Activated CD8-positive, alpha-beta memory T cell treated with anti-CD3 and anti-CD28 coated beads, Interleukin-2, amount 50 U/mL, for 24 hours (primary cell): ENCODE measurements around the gene TRMT1.

Experiments
- DNase-seq: peaks from one replicate; pipeline ENCODE4 v3.0.0-alpha.2; 2020; ENCODE audit errors: extremely low read depth

The TRMT1 gene

GRCh38 chr19:13102416-13102665 is 14.2 kb downstream of the TRMT1 start:
- no peak for DNase-seq

GRCh38 chr19:13101590-13102415 is 14.7 kb downstream of the TRMT1 start:
- DNase-seq: no peak

DNA sequence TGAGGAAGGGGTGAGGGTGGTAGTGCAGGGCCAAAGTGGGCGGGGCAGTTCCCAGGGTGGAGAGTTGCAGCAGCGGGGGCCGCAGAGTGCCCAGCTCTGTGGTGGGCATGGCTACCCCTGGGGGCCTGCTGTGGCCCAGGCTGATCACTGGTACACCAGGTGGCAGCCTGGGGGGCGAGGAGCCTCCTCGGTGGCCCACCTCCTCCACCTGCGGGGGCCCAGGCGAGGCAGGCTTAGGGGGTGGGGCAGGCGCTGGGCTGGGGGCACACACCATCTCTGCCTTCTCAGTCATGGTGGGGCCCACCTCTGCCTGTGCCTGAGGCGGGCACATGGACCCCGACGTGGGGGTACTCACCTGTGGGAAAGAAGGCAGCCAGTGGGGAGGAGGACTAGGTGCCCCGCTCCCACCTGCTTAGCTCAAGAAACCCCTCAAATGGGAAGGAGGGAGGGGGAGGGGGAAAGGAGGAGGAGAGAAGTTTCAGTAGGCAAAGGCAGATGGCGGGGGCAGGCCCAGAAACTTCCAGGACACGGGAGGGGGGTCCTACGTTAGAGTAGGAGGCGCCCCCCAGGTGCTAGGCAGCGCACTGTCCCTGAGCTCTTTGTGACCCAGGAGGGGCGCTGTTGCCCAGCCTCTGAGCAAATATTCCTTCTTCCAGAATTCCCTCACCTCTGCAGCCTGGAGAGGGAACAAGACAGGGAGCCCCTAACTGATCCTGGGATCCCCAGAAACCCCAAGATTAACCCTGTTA is 15.5 kb downstream of the TRMT1 start:
- no peak for DNase-seq

DNA sequence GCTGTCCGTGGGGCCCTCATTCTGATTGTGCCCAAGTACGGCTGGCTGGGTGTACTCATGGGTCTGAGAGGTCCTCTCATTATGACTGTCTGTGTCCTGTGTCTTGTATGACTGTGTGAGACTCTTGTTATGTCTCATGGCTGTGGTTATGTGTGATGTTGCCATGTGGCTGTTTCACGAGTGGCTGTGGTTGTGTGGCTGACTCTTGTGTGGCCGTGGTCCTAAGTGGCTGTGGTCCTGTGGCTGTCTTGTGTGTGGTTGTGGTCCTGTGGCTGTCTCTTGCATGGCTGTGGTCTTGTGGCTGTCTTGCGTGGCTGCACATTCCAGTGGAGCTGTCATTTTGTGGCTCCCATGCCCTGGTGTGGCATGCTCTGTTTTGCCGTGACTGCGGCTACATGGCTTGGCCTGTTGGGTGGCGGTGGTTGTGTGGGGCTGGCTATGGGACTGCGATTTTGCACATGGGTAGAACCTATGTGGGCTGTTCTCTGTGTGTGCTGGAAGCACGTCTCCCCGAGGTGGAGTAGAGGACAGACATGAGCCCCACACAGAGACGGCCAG is 16.4 kb downstream of the TRMT1 start:
- DNase-seq: peak; percentile 38

GRCh38 chr19:13099073-13099999 is 17.2 kb downstream of the TRMT1 start:
- no peak for DNase-seq

- no peak for DNase-seq
These were observed 18.1 kb downstream of the TRMT1 start for GRCh38 chr19:13098277-13099072.

DNA sequence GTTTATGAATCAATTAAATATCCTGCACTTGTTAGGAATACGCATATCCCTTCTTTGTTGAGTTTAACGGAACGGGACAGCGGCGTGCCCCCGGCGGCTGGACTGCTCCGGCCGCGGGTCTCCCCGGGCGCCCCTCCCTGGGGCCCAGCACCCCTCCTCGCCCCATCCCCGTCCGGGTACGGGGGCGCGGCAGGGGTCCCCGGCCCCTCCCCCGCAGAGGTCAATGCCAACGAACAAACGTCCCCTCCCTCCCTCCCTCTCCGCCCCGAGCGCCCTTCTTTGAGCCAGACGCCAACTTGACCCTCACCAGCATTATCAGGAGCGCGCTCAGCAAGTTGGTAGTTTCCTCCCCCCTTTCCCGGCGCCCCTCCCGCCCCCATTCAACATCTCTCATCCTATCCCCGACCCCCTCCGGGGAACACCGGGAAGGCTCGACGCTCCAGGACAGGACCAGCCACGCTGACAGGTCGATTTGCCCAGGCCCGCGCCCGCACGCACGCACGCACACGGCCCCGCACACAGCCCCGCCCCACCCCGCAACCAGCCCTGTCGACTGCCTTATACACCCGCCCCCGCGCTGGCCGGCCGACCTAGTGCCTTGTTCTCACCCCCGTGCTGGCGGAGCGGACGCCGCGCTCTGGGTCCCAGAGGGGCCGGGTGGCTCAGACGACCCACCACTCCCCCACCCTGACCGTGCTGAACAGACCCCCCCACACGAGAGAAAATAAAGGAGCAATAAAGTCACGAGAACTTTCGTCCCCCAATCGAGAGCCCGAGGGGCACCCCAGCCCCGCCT is 18.9 kb downstream of the TRMT1 start:
- no peak for DNase-seq

DNA sequence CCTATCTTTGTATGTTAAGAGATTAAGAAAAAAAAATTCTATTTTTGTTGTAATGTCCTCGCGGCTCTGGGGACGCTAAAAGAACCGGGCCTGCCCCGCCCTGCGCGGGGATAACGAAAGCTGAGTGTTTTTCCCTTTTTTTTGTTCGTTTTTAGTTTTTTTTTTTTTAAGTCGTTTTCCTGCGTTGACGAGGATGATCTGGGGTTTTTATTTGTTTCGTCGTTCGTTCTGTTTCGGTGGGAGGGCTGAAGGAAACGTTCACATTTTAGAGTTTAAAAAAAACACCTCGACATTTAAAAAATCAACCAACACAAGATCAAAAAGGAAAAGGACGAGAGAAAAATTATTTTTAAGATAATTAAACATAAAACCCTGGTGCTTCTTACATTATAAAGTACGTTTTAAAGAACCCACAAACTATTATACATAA is 19.5 kb downstream of the TRMT1 start:
- no peak for DNase-seq

DNA sequence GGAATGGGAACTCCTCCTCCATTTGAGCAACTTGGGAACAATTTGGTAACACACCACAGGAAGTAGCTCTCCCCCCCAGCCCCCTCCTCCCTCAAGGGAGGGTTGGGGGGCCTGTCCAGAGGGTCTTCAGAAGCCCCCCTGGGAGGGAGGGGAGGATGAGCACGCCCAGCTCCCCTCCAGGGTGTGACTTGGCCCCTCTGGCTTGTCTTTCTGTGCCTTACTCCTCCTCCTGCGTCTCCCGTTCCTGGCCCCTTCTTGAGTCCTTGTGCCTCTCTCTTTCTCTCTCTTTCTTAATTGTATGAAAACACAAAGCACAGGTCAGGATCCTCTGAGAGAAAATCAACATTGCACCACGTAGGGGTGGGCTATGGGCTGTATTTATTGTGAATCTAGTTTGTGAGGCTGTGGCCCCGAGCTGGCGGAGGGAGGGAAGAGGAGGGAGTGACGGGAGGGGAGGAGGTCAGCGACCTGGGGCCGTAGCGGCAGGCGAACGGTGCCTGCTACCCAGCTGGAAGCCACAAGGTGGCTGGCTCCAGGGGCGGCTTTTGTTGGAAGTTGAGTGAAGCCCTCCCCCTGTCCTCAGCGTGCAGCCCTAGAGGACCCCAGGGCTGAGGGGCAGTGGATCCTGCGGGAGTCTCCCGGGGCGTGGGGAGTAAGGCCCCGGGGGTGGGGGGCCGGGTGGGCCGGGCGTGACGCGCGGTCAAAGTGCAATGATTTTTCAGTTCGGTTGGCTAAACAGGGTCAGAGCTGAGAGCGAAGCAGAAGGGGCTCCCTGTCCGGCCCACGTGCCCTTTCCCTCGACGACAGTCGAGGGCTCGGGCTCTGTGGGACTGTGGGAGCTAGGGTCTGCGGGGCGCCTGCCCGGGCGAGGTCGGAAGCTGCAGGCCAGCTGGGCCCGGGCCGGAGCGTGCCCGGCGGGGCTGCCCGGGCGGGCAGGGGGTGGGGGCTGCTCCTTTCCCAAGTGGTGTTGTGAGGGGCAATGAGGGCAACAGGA is 20.3 kb downstream of the TRMT1 start:
- no peak for DNase-seq

DNA sequence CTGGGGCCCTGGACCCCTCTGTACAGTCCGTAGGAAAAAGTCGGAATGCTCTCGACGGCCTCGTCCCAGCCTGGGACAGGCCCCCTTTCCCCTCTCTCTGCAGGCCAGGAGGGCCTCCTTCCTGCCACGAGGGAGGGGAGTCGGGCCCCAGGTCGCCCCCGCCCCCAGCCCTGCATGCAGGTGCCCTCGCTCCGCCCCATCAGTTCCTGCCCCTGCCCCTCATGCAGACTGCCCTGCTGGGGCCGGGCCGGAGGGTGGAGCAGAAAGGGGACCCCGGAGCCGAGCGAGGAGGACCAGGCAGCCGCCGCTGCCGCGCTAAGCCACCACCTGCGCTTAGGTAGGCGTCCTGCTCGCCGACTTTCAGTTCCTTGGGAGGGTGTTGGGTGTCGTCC is 21.2 kb downstream of the TRMT1 start:
- DNase-seq: no peak

GRCh38 chr19:13094771-13095392 is 21.7 kb downstream of the TRMT1 start:
- DNase-seq: no peak

DNA sequence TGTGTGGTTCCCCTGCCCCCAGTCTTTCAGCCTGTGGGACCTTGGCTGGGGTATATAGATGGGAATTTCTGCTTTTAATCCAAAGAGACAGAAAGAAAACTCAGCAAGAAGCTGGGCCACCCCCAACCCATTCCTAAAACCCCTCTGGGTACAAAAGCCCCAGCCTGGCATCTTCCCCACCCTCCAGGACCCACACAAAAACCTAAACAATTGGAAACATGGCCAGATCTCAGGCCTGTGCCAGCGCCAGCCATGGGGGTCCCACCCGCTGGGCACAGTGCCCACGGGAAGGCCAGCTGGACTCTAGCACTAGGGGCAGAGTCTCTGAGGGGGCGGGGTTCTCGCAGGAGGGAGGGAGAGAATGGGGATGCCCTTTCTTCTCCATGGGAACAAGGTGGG is 22.4 kb downstream of the TRMT1 start:
- no peak for DNase-seq

- DNase-seq: peak; percentile 44
These were observed 23.0 kb downstream of the TRMT1 start for GRCh38 chr19:13093407-13094105.

GRCh38 chr19:13092606-13093235 is 23.8 kb downstream of the TRMT1 start:
- no peak for DNase-seq

DNA sequence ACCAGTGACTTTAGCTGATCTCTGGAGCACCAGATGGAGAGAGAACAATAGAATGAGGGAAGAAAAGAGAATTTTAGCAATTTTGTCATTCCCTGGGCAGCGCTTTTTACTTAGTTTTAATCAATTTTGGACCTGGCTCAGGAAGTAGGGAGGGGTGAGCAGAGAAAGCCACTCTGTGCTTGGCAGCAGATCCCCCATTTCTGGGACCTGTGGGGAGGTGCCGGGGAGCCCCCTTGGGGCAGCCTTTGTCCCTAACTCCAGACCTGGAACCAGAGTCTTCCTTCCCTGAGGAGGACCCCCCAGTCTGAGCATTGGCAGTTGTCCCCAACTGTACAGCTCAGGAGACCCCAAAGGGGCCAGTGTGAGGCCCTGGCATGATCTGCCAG is 24.4 kb downstream of the TRMT1 start:
- DNase-seq: no peak

- no peak for DNase-seq
These were observed 25.0 kb downstream of the TRMT1 start for GRCh38 chr19:13091400-13092157.
